Activated CD8-positive, alpha-beta memory T cell treated with anti-CD3 and anti-CD28 coated beads, Interleukin-2, amount 10 ng/mL, durations not matched to agents 7 days and 5 days (primary cell): ENCODE measurements around the gene ZNFX1. TPM values are rescaled to one million over a fixed set of nuclear protein-coding genes. Genes with fewer than 3 reads are reported as not detected.

ENCODE experiments used
- ATAC-seq: fragments of 150-1000 bp; cut with Tn5 transposase; one replicate; pipeline ENCODE4 v1.10.0; 2021; ENCODE audit warnings: moderate library complexity
- CTCF ChIA-PET: fragments of 350-600 bp; sonication (Branson Sonifier 250); formaldehyde crosslinking; loops from one replicate; lab custom pipeline; 2021; ENCODE audit warnings: antibody characterized with exemption; lab: Charles Lee
- DNase-seq: peaks from one replicate; pipeline ENCODE4 v3.0.0-alpha.2; 2020
- H3K27ac Mint-ChIP-seq: one replicate; pipeline ENCODE4 v1.8.0; 2021; ENCODE audit warnings: mild to moderate bottlenecking, mixed read lengths
- H3K27me3 Mint-ChIP-seq: one replicate; pipeline ENCODE4 v1.8.0; 2021; ENCODE audit warnings: mixed read lengths
- H3K36me3 Mint-ChIP-seq: one replicate; pipeline ENCODE4 v1.8.0; 2021; ENCODE audit warnings: mild to moderate bottlenecking, mixed read lengths
- H3K4me1 Mint-ChIP-seq: one replicate; pipeline ENCODE4 v1.8.0; 2021; ENCODE audit warnings: mixed read lengths
- H3K4me3 Mint-ChIP-seq: one replicate; pipeline ENCODE4 v1.8.0; 2021; ENCODE audit warnings: mild to moderate bottlenecking, moderate library complexity, mixed read lengths
- H3K9me3 Mint-ChIP-seq: one replicate; pipeline ENCODE4 v1.8.0; 2022; ENCODE audit warnings: low read depth, mixed read lengths
- total RNA-seq, 2 experiments: library from RNA; stranded (reverse); gene quantifications; one replicate each; pipeline ENCODE4 v1.2.3, GENCODE V29; 2021

Gene ZNFX1
- total RNA-seq, 2 experiments from 2014 or later: 69.2 to 88.6 TPM

DNA sequence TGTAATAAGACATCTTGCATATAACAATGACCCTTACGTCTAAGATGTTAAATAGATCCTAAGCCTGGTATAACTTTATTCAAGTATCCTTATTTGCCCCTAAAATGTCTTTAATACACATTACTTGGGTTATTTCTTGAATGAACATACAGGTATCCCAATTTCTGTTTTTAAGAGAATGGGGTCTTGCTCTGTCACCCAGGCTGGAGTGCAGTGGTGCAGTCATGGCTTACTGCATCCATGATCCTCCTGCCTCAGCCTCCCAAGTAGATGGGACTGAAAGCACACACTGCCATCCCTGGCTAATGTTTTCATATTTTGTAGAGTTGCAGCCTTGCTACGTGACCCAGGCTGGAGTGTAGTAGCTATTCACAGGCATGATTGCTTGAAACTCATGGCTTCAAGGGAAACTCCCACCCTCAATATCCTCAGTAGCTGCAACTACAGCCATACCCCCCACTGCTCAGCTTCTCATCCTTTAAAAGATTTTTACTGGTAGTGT, 10.4 kb upstream of the ZNFX1 start:
- no peaks in the 10 kb centered on the region for H3K27me3 Mint-ChIP-seq
- ATAC-seq (no peak), DNase-seq (no peak)
- peaks cover 56% of the 10 kb centered on the region for H3K4me1 Mint-ChIP-seq
- CTCF ChIA-PET: interaction anchor here (0.7 to 1.0 kb wide), 2 partner anchors 32 to 196 kb away, joined by 3 read pairs; no protein-coding TSS in a partner anchor
- H3K36me3 Mint-ChIP-seq: peaks cover 88% of the 10 kb centered on the region
- H3K9me3 Mint-ChIP-seq: peaks cover 14% of the 10 kb centered on the region
- H3K4me3 Mint-ChIP-seq: no peak overlapping the region
- peak overlapping the region; percentile 63 for H3K27ac Mint-ChIP-seq

DNA sequence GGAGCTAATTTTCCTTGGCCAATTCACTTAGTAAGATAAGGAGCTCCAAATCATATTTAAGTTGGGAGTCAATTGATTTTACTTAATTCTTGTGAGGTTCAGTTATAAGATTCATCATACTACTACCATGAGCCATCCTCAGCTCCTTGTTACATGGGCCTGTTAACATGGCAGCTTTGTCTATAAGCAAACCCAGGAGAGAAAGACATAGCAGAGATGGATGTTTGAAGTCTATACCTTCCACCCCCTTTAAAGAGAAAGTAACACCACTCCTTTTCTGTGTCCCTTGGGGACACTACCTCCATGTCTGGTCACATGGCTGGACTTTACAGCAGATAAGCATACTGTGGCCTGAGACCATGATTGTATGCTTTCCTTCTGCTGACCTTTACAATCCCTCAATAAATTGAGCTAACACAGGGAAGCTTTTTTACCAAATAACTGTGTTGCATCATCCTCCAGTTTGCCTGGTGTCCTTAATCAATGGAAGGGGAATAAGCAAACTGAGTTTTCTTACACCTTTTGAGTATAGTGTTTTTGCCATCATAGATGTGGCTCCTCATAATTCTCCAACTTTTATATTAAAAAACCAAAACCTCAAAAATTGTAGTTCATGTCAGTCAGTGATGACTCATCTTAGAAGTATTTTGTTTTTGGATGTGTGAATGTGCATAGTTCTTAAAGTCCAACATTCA, 9.8 kb upstream of the ZNFX1 start:
- CTCF ChIA-PET: interaction anchor here (1.0 to 1.8 kb wide), 5 partner anchors 8 to 197 kb away, joined by 3 to 5 read pairs (median 4); no protein-coding TSS in a partner anchor
- no peak for DNase-seq
- Mint-ChIP-seq H3K4me1 (peaks cover 62% of the 10 kb centered on the region), H3K27me3 (no peaks in the 10 kb centered on the region), H3K27ac (peak overlapping the region; percentile 63), H3K9me3 (peaks cover 14% of the 10 kb centered on the region), H3K36me3 (peaks cover 88% of the 10 kb centered on the region), H3K4me3 (no peak overlapping the region)
- no peak for ATAC-seq

DNA sequence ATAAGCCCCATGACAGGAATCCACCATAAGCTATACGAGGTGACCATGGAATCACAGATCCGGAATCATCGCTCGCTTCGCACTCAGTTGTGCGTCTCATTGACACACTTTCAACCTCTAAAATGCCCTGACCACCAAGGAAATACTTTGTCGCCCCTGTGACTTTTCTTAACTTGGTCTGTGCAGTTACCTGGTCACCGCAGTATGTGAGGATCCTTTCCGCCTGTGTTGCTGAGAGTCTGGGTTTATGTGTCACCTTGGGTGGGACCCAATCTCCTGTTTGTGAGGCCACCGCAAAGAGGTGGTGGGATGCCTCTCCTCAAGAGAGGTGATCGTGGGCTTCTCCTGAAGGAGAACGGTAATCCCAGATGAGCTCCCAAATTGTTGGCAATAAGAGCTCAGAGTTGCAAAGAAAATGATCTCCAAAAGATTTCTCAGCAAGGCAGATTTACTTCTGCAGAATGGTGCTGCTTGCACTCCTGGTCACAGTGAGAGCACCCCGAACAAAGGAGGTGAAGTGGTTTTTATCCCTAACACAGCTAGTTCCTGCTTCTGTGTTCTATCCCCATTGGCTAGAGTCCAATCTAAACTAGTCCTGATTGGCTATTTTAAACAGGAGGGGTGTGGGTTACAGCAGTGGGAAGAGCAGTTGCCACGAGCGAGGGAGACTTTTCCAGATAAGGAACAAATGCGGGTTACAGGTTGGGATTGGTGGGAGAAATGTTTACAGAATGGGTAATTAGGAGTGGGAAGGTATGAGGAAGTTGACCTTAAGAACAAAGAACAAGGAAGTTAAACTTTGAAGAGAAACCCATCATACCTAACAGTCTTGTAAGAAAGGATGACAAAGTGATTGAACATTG, 9.1 kb upstream of the ZNFX1 start:
- peak overlapping the region; percentile 63 for H3K27ac Mint-ChIP-seq
- H3K36me3 Mint-ChIP-seq: peaks cover 89% of the 10 kb centered on the region
- H3K9me3 Mint-ChIP-seq: peaks cover 14% of the 10 kb centered on the region
- no peak for ATAC-seq
- no peaks in the 10 kb centered on the region for H3K27me3 Mint-ChIP-seq
- H3K4me3 Mint-ChIP-seq: peak overlapping the region; percentile 5
- CTCF ChIA-PET: interaction anchor here (1.0 to 1.8 kb wide), 5 partner anchors 9 to 197 kb away, joined by 3 to 5 read pairs (median 4); no protein-coding TSS in a partner anchor
- H3K4me1 Mint-ChIP-seq: peaks cover 69% of the 10 kb centered on the region
- DNase-seq: no peak

DNA sequence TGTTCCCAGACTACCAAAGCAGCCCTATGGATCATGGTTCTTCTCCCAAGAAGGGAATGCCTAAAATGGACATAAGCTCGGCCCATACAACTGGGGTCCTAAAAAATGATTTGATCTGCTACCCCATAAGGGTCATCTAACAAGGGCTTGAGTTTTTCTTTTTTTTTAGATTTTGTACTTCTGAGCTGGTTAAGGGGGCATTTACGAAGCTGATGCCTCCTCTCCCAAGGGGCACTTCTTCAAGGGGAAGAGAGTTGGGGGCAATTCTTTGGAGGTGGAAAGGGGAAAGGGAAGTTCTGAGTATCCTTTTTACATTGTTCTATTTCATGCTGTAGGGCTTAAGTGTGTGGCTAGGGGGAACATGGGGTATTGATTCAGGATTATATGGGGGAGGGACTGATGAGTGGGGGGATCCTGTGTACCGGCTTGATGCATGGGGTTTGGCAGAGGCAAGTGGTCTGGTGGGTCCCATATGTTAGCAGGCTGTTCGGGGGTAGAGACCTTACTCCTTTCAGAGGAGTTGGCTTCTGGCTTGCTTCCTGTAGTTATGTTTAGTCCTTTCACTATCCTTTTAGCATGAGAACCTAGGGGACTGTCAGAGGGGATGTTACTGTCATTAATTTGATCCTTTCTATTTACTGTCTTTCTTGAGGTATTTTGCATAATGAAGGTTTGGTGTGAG, 8.1 kb upstream of the ZNFX1 start:
- CTCF ChIA-PET: interaction anchor here (0.7 to 1.8 kb wide), 3 partner anchors 9 to 49 kb away, joined by 3 to 5 read pairs (median 4); no protein-coding TSS in a partner anchor
- Mint-ChIP-seq H3K36me3 (peaks cover 95% of the 10 kb centered on the region), H3K27ac (peak overlapping the region; percentile 63), H3K4me3 (peak overlapping the region; percentile 39), H3K4me1 (peaks cover 79% of the 10 kb centered on the region), H3K9me3 (peaks cover 17% of the 10 kb centered on the region), H3K27me3 (no peaks in the 10 kb centered on the region)
- ATAC-seq (no peak), DNase-seq (no peak)

DNA sequence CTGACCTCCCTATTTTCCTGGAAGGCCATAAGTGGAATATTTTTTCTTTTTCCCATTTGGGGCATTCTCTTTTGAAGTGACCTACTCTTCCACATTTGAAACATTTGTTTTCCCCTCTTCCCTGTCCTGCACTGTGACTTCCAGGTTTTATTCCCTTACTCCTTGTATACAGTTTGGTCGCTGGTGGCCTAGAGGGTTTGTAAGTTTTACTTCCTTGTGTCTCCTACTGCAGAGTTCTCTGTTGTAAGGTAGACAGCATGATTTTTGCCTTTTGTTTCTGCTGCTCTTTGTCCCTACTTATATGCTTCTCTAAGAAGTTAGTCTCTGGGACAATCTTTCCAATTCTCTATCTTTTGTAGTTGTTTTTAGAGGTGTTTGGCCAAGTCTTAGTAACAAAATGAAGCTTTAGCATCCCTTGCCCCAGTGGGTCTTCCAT, 7.4 kb upstream of the ZNFX1 start:
- DNase-seq (no peak), ATAC-seq (no peak)
- Mint-ChIP-seq H3K9me3 (peaks cover 17% of the 10 kb centered on the region), H3K4me1 (peaks cover 85% of the 10 kb centered on the region), H3K27ac (peak overlapping the region; percentile 70), H3K4me3 (peak overlapping the region; percentile 39), H3K36me3 (peaks cover 96% of the 10 kb centered on the region), H3K27me3 (no peaks in the 10 kb centered on the region)
- CTCF ChIA-PET: interaction anchor here (1.4 kb wide), 1 partner anchor 34 kb away, joined by 4 read pairs; no protein-coding TSS in a partner anchor

DNA sequence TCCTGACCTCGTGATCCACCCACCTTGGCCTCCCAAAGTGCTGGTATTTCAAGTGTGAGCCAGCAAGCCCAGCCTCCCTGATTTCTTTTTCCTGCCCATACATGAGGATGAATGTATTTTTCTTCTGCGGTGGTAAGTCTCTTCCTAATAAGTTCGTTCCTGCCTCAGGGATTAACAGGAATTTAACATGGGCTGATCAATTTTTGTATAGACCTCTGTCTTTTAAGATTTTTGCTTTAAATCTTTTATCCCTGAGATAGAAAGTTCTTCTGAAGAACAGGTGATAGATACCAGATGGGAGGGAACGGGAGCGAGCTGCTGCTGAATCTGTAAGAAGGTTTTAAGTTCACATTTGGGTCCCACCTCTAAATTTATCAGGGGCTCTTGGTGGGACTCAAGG, 7.0 kb upstream of the ZNFX1 start:
- peaks cover 17% of the 10 kb centered on the region for H3K9me3 Mint-ChIP-seq
- H3K27ac Mint-ChIP-seq: peak overlapping the region; percentile 42
- H3K4me3 Mint-ChIP-seq: peak overlapping the region; percentile 94
- ATAC-seq: no peak
- H3K4me1 Mint-ChIP-seq: peaks cover 89% of the 10 kb centered on the region
- no peaks in the 10 kb centered on the region for H3K27me3 Mint-ChIP-seq
- H3K36me3 Mint-ChIP-seq: peaks cover 96% of the 10 kb centered on the region
- CTCF ChIA-PET: interaction anchor here (1.4 kb wide), 1 partner anchor 35 kb away, joined by 4 read pairs; no protein-coding TSS in a partner anchor
- no peak for DNase-seq

DNA sequence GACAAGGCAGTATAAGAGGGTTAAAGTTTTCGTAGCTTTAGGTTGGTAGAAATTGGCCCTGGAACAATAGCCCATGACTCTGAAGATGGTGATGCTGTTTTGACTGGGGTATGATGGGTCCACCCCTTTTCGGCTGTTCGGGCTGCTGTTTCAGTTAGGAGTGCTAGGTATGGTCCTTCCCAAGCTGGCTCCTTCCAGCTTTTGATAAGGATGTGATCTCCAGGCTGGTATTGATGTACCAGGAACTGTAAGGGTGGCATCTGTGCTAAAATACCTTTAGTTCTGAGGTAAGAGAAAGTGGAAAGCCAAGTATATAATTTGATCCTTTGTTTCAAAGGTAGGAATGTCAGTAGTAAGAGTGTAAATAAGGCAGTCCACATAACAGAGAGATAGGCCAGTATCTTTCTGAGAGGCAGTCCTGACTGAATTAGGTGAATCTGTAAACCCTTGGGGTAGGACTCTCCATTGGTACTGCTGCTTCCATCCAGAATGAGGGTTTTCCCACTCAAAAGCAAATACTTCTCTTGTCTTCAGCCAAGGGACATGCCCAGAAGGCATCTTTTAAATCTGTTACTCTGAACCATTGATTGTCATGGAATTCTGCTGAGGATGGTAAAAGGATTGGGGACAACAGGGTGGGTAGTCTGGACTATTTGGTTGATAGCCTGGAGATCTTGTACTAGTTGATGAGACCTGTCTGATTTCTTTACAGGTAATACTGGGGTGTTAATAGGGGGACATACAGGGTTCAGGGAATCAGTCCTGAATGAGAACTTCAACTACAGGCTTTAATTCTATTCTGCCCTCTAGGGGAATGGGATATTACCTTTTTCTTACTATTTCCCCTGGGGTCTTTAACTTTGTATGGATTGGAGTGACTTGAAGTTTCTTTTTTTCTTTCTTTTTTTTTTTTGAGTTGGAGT, 6.1 kb upstream of the ZNFX1 start:
- H3K4me1 Mint-ChIP-seq: peaks cover 86% of the 10 kb centered on the region
- peaks cover 99% of the 10 kb centered on the region for H3K36me3 Mint-ChIP-seq
- DNase-seq (no peak), ATAC-seq (no peak)
- peaks cover 17% of the 10 kb centered on the region for H3K9me3 Mint-ChIP-seq
- CTCF ChIA-PET: interaction anchor here (0.9 to 1.8 kb wide), 5 partner anchors 11 to 37 kb away, joined by 3 to 5 read pairs (median 3); no protein-coding TSS in a partner anchor
- peak overlapping the region; percentile 82 for H3K27ac Mint-ChIP-seq
- peak overlapping the region; percentile 94 for H3K4me3 Mint-ChIP-seq
- no peaks in the 10 kb centered on the region for H3K27me3 Mint-ChIP-seq

DNA sequence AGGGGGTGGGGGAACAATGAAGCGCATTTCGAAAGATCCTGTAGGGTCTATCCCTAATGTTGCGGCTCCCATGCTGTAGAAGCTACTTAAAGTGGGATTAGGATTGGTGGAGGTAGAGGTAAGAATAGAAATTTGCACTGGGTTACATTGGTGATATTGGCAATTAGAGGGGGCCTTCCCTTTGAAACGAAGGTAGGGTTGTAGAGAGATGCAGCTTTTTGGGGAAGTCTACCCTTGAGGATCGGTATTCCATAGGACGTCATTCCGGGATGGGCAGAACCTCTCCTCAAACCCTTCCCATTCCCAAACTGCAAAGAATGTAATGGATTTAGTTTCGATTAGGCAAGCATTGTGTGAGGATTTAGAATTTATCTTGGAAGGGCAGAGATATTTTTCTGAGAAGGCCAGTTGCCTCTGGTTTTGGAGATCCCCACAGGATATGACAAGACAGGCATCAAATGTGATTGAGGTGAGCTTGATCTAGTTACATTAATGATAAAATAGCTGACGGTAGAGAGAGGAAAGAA, 5.4 kb upstream of the ZNFX1 start:
- peaks cover 80% of the 10 kb centered on the region for H3K4me1 Mint-ChIP-seq
- DNase-seq (no peak), ATAC-seq (no peak)
- H3K9me3 Mint-ChIP-seq: peaks cover 17% of the 10 kb centered on the region
- H3K27me3 Mint-ChIP-seq: no peaks in the 10 kb centered on the region
- peak overlapping the region; percentile 94 for H3K4me3 Mint-ChIP-seq
- peaks cover 99% of the 10 kb centered on the region for H3K36me3 Mint-ChIP-seq
- H3K27ac Mint-ChIP-seq: peak overlapping the region; percentile 82
- CTCF ChIA-PET: interaction anchor here (0.7 to 1.8 kb wide), 5 partner anchors 12 to 37 kb away, joined by 3 to 5 read pairs (median 3); no protein-coding TSS in a partner anchor

DNA sequence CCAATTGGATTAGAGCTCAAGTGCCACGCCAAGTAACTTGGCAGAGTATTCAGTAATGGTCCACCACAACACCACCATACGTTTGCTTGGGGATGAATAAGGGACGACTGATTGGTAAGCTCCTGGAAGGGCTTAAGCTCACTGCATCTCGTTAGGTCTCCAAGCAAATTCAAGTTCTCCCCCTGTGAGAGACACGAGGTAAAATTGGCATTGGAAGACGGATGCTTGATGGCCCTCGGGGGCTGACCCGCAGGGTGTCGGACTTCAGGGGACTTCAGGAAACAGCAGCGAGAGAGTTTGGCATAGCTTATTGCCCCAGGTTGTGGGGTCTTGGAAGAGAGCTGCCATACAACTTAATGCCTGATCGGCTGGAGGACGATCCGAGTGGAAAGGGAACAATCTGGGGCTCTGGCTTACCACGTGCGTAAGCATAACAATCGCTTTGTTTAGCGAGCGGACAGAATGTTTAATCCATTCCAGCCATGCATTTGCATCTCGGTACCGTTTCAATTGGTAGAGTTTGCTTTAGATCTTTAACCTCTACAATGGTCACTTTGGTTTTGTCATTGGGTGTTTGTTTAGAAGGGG, 4.8 kb upstream of the ZNFX1 start:
- CTCF ChIA-PET: interaction anchor here (0.7 to 1.8 kb wide), 4 partner anchors 14 to 38 kb away, joined by 3 to 5 read pairs (median 3); no protein-coding TSS in a partner anchor
- Mint-ChIP-seq H3K36me3 (peaks cover 93% of the 10 kb centered on the region), H3K4me1 (peaks cover 76% of the 10 kb centered on the region), H3K4me3 (peak overlapping the region; percentile 94), H3K9me3 (peaks cover 17% of the 10 kb centered on the region), H3K27me3 (no peaks in the 10 kb centered on the region), H3K27ac (peak overlapping the region; percentile 82)
- DNase-seq (no peak), ATAC-seq (no peak)

DNA sequence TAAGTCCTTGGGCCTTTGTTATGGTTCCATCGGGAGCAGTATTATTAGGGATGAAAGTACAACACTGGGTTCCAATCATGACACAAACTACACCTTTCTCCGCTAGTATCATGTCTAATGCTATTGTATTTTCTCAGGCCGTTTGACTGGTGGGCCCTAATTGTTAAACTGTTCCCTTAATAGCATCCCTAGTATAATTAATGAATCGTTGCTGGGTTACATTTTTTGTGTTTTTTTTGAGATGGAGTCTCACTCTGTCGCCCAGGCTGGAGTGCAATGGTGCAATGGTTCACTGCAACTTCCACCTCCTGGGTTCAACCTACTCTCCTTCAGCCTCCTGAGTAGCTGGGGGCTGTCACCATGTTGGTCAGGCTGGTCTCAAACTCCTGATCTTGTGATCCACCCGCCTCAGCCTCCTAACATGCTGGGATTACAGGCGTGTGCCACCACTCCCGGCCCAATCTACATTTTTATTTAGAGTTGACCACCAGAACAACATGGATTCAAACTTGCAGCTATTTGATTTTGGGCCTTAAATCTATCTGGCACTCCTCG, 4.1 kb upstream of the ZNFX1 start:
- no peak for DNase-seq
- H3K9me3 Mint-ChIP-seq: peaks cover 13% of the 10 kb centered on the region
- CTCF ChIA-PET: interaction anchor here (0.9 to 1.8 kb wide), 5 partner anchors 9 to 64 kb away, joined by 3 to 5 read pairs (median 3); no protein-coding TSS in a partner anchor
- peak overlapping the region; percentile 82 for H3K27ac Mint-ChIP-seq
- no peak for ATAC-seq
- peaks cover 69% of the 10 kb centered on the region for H3K4me1 Mint-ChIP-seq
- H3K27me3 Mint-ChIP-seq: no peaks in the 10 kb centered on the region
- peak overlapping the region; percentile 94 for H3K4me3 Mint-ChIP-seq
- peaks cover 90% of the 10 kb centered on the region for H3K36me3 Mint-ChIP-seq
